ENCODE measurements around the gene HYAL2. TPM values are rescaled to one million over a fixed set of nuclear protein-coding genes. Genes with fewer than 3 reads are reported as not detected.

The HYAL2 gene
- total and polyA plus RNA-seq, 2 donors from 2014 or later, result 93.2 to 142 TPM

DNA sequence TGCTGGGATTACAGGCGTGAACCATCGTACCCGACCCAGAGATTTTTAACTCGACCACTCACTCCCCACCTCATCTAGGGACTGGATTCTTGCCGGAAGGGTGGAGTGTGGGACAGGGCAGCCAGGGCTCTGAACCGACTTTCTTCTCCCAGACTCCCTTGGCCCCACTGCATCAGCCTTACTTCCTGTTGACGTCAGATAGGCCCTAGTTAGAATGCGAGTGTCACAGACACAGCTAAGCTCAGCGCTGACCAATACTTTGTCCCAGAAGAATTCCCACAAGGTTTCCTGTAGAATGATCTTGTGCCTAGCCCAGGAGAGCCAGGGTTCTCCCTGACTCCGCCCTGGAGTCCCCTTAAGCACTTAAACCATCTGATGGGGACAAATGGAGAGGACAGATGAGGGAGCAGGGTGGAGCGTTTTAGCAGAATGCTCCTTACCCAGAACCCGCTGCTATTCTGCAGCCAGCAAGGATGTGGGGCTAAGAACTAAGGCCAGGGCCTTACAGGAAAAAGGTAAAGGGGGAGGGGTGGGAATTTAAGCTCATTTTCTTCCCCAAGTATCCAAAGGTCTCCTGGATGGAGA is 11.3 kb upstream of the HYAL2 start:
- intact Hi-C loops (cut with DNase I), result no loop called here
- H3K27me3 ChIP-seq (ENCODE audit: control insufficient read depth, insufficient read depth, low read length), result no peaks in the 10 kb centered on the region
- DNase-seq (peak in 1 of 5 donors; percentile 66), FAIRE-seq (no peak)
- peaks cover 4 to 30% (median 19%) of the 10 kb centered on the region in 3 donors for H3K36me3 ChIP-seq (ENCODE audit: control insufficient read depth in 2 of 3, insufficient read depth in 3 of 3, low read length in 3 of 3)
- peak overlapping the region in 1 of 3 donors; percentile 1 for H3K4me3 ChIP-seq (ENCODE audit: low read length in 3 of 3)
- peak overlapping the region in 1 of 3 donors; percentile 51 for H3K9ac ChIP-seq (ENCODE audit: low read length in 3 of 3)
- H3K4me1 ChIP-seq (ENCODE audit: control insufficient read depth in 2 of 3, insufficient read depth in 2 of 3, low read depth in 1 of 3, low read length in 3 of 3), result peaks cover 2 to 25% (median 14%) of the 10 kb centered on the region in 3 donors
- TF ChIP-seq, protein P1, sequence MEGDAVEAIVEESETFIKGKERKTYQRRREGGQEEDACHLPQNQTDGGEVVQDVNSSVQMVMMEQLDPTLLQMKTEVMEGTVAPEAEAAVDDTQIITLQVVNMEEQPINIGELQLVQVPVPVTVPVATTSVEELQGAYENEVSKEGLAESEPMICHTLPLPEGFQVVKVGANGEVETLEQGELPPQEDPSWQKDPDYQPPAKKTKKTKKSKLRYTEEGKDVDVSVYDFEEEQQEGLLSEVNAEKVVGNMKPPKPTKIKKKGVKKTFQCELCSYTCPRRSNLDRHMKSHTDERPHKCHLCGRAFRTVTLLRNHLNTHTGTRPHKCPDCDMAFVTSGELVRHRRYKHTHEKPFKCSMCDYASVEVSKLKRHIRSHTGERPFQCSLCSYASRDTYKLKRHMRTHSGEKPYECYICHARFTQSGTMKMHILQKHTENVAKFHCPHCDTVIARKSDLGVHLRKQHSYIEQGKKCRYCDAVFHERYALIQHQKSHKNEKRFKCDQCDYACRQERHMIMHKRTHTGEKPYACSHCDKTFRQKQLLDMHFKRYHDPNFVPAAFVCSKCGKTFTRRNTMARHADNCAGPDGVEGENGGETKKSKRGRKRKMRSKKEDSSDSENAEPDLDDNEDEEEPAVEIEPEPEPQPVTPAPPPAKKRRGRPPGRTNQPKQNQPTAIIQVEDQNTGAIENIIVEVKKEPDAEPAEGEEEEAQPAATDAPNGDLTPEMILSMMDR (IDR thresholded peaks at IDR 0.05; ENCODE audit: borderline replicate concordance, extremely low read depth, insufficient read depth), result no peak
- H3K9me3 ChIP-seq (ENCODE audit: control insufficient read depth in 2 of 3, insufficient read depth in 1 of 3, low read length in 3 of 3), result no peaks in the 10 kb centered on the region
- peak overlapping the region; percentile 71 to 86 for H3K27ac ChIP-seq (ENCODE audit: low read depth in 2 of 2, low read length in 2 of 2)

DNA sequence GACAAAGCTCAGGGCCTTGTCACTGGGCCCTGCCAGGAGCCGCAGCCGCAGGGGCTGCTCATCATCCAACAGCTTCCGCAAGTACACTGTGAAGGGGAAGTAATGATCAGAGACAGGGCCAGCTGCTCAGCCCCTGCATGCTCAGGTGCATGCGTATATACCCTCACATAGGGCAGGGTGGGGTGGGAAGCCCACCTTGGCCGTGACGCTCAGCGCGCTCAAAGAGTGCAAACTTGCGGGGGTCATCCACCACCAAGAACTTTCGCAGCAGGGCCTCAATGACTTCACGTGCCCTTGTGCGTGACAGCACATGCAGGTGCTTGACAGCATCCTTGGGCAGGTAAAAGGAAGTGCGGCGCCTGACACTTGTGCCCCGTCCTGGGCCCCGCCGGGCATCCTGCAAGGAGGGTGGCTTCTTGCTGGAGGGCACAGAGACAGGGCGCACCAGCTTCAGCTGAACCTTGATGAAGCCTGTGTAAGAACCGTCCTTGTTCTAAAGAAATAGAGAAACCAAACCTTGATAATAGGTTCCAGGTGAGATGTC is 8.9 kb upstream of the HYAL2 start:
- intact Hi-C loops (cut with DNase I), result no loop called here
- Histone ChIP-seq H3K9me3 (ENCODE audit: control insufficient read depth in 2 of 3, insufficient read depth in 1 of 3, low read length in 3 of 3) (no peaks in the 10 kb centered on the region), H3K4me3 (ENCODE audit: low read length in 3 of 3) (no peak overlapping the region), H3K27me3 (ENCODE audit: control insufficient read depth, insufficient read depth, low read length) (no peaks in the 10 kb centered on the region), H3K36me3 (ENCODE audit: control insufficient read depth in 2 of 3, insufficient read depth in 3 of 3, low read length in 3 of 3) (peaks cover 4 to 30% (median 19%) of the 10 kb centered on the region in 3 donors), H3K9ac (ENCODE audit: low read length in 3 of 3) (no peak overlapping the region), H3K4me1 (ENCODE audit: control insufficient read depth in 2 of 3, insufficient read depth in 2 of 3, low read depth in 1 of 3, low read length in 3 of 3) (peaks cover 0 to 29% (median 11%) of the 10 kb centered on the region in 3 donors), H3K27ac (ENCODE audit: low read depth in 2 of 2, low read length in 2 of 2) (no peak overlapping the region)
- FAIRE-seq, result no peak
- DNase-seq, result no peak
- TF ChIP-seq, protein P1 (IDR thresholded peaks at IDR 0.05; ENCODE audit: borderline replicate concordance, extremely low read depth, insufficient read depth), result no peak

DNA sequence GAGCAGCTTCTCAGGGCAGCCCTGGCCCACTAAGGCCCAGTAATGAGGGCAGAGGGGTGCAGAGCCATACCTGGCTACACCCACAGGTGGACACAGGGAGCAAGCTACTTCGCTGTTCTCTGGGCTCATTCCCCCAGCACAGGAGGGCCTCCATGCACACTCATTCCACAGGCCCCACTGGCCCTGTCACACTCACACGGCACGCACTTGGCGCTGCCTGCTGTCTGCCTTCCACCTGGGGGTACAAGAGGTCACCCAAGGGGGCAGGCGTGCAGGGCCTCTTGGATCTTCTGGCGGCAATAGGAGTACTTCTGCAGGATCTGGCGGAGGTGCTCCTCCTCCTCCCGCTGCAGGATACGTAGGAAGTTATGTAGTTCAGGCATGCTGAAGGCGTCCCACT is 7.8 kb upstream of the HYAL2 start:
- DNase-seq (no peak), FAIRE-seq (no peak)
- Histone ChIP-seq H3K4me3 (ENCODE audit: low read length in 3 of 3) (no peak overlapping the region), H3K4me1 (ENCODE audit: control insufficient read depth in 2 of 3, insufficient read depth in 2 of 3, low read depth in 1 of 3, low read length in 3 of 3) (peaks cover 0 to 19% (median 3%) of the 10 kb centered on the region in 3 donors), H3K9ac (ENCODE audit: low read length in 3 of 3) (no peak overlapping the region), H3K27ac (ENCODE audit: low read depth in 2 of 2, low read length in 2 of 2) (no peak overlapping the region), H3K27me3 (ENCODE audit: control insufficient read depth, insufficient read depth, low read length) (no peaks in the 10 kb centered on the region), H3K36me3 (ENCODE audit: control insufficient read depth in 2 of 3, insufficient read depth in 3 of 3, low read length in 3 of 3) (peaks cover 4 to 37% (median 23%) of the 10 kb centered on the region in 3 donors), H3K9me3 (ENCODE audit: control insufficient read depth in 2 of 3, insufficient read depth in 1 of 3, low read length in 3 of 3) (no peaks in the 10 kb centered on the region)
- intact Hi-C loops (cut with DNase I), result no loop called here
- TF ChIP-seq, protein P1 (IDR thresholded peaks at IDR 0.05; ENCODE audit: borderline replicate concordance, extremely low read depth, insufficient read depth), result no peak
